Activated B cell treated with CpG ODN at 0.5 μM for 24 hours (primary cell): Measurements from ENCODE around the gene PPP6R2. TPM values are rescaled to one million over a fixed set of nuclear protein-coding genes. Genes with fewer than 3 reads are reported as not detected.
"Not testable (repeated sequence)": the region's sequence is repeated elsewhere in the genome, so short reads cannot be mapped to it uniquely, and the experiment has no call there.

Source experiments
- ATAC-seq: fragments of 200-7000 bp; cut with Tn5 transposase; one replicate; pipeline ENCODE4 v1.10.0; 2021; ENCODE audit warnings: low read depth, mild to moderate bottlenecking, moderate library complexity
- CTCF ChIA-PET: fragments of 350-600 bp; sonication (Branson Sonifier 250); formaldehyde crosslinking; loops from one replicate; lab custom pipeline; 2021; ENCODE audit warnings: antibody characterized with exemption; lab: Charles Lee
- POLR2A ChIA-PET: fragments of 350-600 bp; sonication (Branson Sonifier 250); formaldehyde crosslinking; loops from one replicate; lab custom pipeline; 2021; ENCODE audit warnings: antibody characterized with exemption; lab: Charles Lee
- DNase-seq: peaks from one replicate; pipeline ENCODE4 v3.0.0; 2022
- H3K27ac Mint-ChIP-seq: one replicate; pipeline ENCODE4 v1.8.0; 2020; ENCODE audit warnings: mixed read lengths
- H3K27me3 Mint-ChIP-seq: one replicate; pipeline ENCODE4 v1.8.0; 2021; ENCODE audit warnings: mixed read lengths
- H3K36me3 Mint-ChIP-seq: one replicate; pipeline ENCODE4 v1.8.0; 2021; ENCODE audit warnings: low read depth, mixed read lengths
- H3K4me1 Mint-ChIP-seq: one replicate; pipeline ENCODE4 v1.8.0; 2021; ENCODE audit warnings: mixed read lengths
- H3K4me3 Mint-ChIP-seq: one replicate; pipeline ENCODE4 v1.8.0; 2020; ENCODE audit warnings: mild to moderate bottlenecking, mixed read lengths
- H3K9me3 Mint-ChIP-seq: one replicate; pipeline ENCODE4 v1.8.0; 2020; ENCODE audit warnings: mixed read lengths
- CTCF ChIP-seq: fragments of 200-600 bp; IDR thresholded peaks from one replicate; pipeline ENCODE4 v1.8.0; 2022; ENCODE audit warnings: antibody characterized with exemption, mild to moderate bottlenecking
- intact Hi-C: fragments of 100-400 bp; cut with micrococcal nuclease; formaldehyde crosslinking; loops from one replicate; pipeline ENCODE4 v1.15.1; 2024
- total RNA-seq: library from RNA; stranded (reverse); gene quantifications from 2 replicates; pipeline ENCODE4 v1.2.3, GENCODE V29; 2022

PPP6R2 gene
- total RNA-seq, 1 donor from 2014 or later: 77.3 TPM

GRCh38 chr22:50403701-50404101, 60.6 kb downstream of the PPP6R2 start:
- Mint-ChIP-seq H3K27me3 (no peaks in the 10 kb centered on the region), H3K36me3 (peaks cover 40% of the 10 kb centered on the region), H3K27ac (peak overlapping the region; percentile 24), H3K9me3 (no peaks in the 10 kb centered on the region), H3K4me3 (peak overlapping the region; percentile 28), H3K4me1 (peaks cover 35% of the 10 kb centered on the region)
- ATAC-seq: no peak
- TF ChIP-seq CTCF: no peak
- CTCF ChIA-PET: no interaction called here
- POLR2A ChIA-PET: interaction anchor here (0.5 to 0.7 kb wide), 3 partner anchors 92 to 158 kb away, joined by 3 to 4 read pairs (median 3); no protein-coding TSS in a partner anchor
- DNase-seq: no peak
- intact Hi-C loops: loop anchor here (5.0 kb wide), 1 partner anchor 69 kb away; no protein-coding TSS in a partner anchor

- no peak for DNase-seq
- H3K27ac Mint-ChIP-seq: no peak overlapping the region
Observed at GRCh38 chr22:50406416-50407170, 63.5 kb downstream of the PPP6R2 start.

GRCh38 chr22:50408311-50408710, 65.2 kb downstream of the PPP6R2 start:
- Mint-ChIP-seq H3K27ac (no peak overlapping the region), H3K27me3 (no peaks in the 10 kb centered on the region), H3K36me3 (peaks cover 45% of the 10 kb centered on the region), H3K9me3 (no peaks in the 10 kb centered on the region), H3K4me1 (peaks cover 6% of the 10 kb centered on the region), H3K4me3 (no peak overlapping the region)
- ChIA-PET CTCF (no interaction called here), POLR2A (no interaction called here)
- DNase-seq: no peak
- ATAC-seq: no peak
- intact Hi-C loops: no loop called here
- no peak for TF ChIP-seq CTCF

More at GRCh38 chr22:50406416-50407170, 63.5 kb downstream of the PPP6R2 start:
- no peaks in the 10 kb centered on the region for H3K27me3 Mint-ChIP-seq
- peaks cover 51% of the 10 kb centered on the region for H3K36me3 Mint-ChIP-seq
- no peak for ATAC-seq
- peaks cover 14% of the 10 kb centered on the region for H3K4me1 Mint-ChIP-seq
- POLR2A ChIA-PET: no interaction called here
- intact Hi-C loops: no loop called here
- H3K9me3 Mint-ChIP-seq: no peaks in the 10 kb centered on the region
- H3K4me3 Mint-ChIP-seq: no peak overlapping the region
- CTCF ChIA-PET: no interaction called here
- TF ChIP-seq CTCF: no peak

- H3K27ac Mint-ChIP-seq, H3K9me3 Mint-ChIP-seq, ATAC-seq, CTCF ChIA-PET, H3K27me3 Mint-ChIP-seq, H3K4me3 Mint-ChIP-seq, intact Hi-C loops, H3K4me1 Mint-ChIP-seq, POLR2A ChIA-PET, DNase-seq: not testable (repeated sequence)
- H3K36me3 Mint-ChIP-seq: peaks cover 51% of the 10 kb centered on the region
Observed at GRCh38 chr22:50408954-50409353, 65.8 kb downstream of the PPP6R2 start.

GRCh38 chr22:50414476-50415248, 71.5 kb downstream of the PPP6R2 start:
- Mint-ChIP-seq H3K27ac (no peak overlapping the region), H3K4me1 (no peaks in the 10 kb centered on the region), H3K36me3 (peaks cover 66% of the 10 kb centered on the region), H3K4me3 (no peak overlapping the region), H3K27me3 (no peaks in the 10 kb centered on the region), H3K9me3 (no peaks in the 10 kb centered on the region)
- intact Hi-C loops: no loop called here
- no peak for ATAC-seq
- POLR2A ChIA-PET: no interaction called here
- no peak for DNase-seq
- CTCF ChIA-PET: no interaction called here
- TF ChIP-seq CTCF: no peak
